Neutrophil (primary cell): ENCODE measurements around the gene ORC1.

Experiments
- H3K27ac ChIP-seq: fragments of 200-600 bp; sonication (generic); 2 replicates; pipeline ENCODE4 v1.5.1; 2016; ENCODE audit warnings: mild to moderate bottlenecking, moderate library complexity
- H3K27me3 ChIP-seq: fragments of 200-600 bp; sonication (generic); 2 replicates; pipeline ENCODE4 v1.6.0; 2016; ENCODE audit warnings: mild to moderate bottlenecking
- H3K36me3 ChIP-seq: fragments of 200-600 bp; sonication (generic); 2 replicates; pipeline ENCODE4 v1.5.1; 2017
- H3K4me1 ChIP-seq, 2 experiments: fragments of 200-600 bp in 1 of 2; sonication (generic) in 1 of 2; 1 replicate in 1 of 2; 2 replicates in 1 of 2; pipeline versions ENCODE4 v1.5.1 to v1.6.1; 2013 to 2016; ENCODE audit warnings: low read depth in 1 of 2, low read length in 1 of 2, mild to moderate bottlenecking in 1 of 2, moderate library complexity in 1 of 2; ENCODE audit not compliant: control insufficient read depth in 1 of 2, insufficient read depth in 1 of 2
- H3K4me3 ChIP-seq, 2 experiments: fragments of 200-600 bp in 1 of 2; sonication (generic) in 1 of 2; 1 replicate in 1 of 2; 2 replicates in 1 of 2; pipeline ENCODE4 v1.5.1; 2013 to 2016; ENCODE audit warnings: low read depth in 1 of 2, low read length in 1 of 2, mild to moderate bottlenecking in 1 of 2, moderate library complexity in 1 of 2
- H3K9me3 ChIP-seq: fragments of 200-600 bp; sonication (generic); 2 replicates; pipeline ENCODE4 v1.5.1; 2016
- CTCF ChIP-seq: fragments of 200-600 bp; sonication (generic); IDR thresholded peaks from 2 replicates; pipeline ENCODE4 v1.5.1; 2016; ENCODE audit warnings: antibody characterized with exemption

Gene ORC1

DNA sequence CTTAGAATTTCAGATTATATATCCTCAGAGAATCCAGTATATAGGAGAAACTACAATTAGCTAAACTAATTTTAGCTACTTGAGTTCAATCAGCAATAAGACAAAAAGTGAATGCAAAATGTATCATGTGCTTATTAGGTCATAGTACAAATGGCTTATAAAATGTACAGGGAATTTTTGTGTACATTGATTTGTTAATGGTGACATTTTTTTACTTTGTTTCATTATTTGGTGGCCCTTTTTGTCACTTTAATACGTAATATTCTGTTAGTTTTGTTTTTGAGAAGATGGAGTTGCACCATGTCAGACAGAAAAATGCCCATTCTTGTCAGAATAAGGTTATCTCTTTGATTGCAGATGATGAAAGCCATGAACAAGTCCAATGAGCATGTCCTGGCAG is 71.8 kb downstream of the ORC1 start:
- Histone ChIP-seq H3K9me3 (no peaks in the 10 kb centered on the region), H3K4me1 (no peaks in the 10 kb centered on the region), H3K4me3 (no peak overlapping the region), H3K36me3 (no peaks in the 10 kb centered on the region), H3K27ac (no peak overlapping the region), H3K27me3 (no peaks in the 10 kb centered on the region)
- no peak for TF ChIP-seq CTCF

GRCh38 chr1:52328615-52329014 is 75.6 kb downstream of the ORC1 start:
- Histone ChIP-seq H3K9me3 (no peaks in the 10 kb centered on the region), H3K4me1 (no peaks in the 10 kb centered on the region), H3K27ac (no peak overlapping the region), H3K27me3 (no peaks in the 10 kb centered on the region), H3K36me3 (no peaks in the 10 kb centered on the region), H3K4me3 (no peak overlapping the region)
- no peak for TF ChIP-seq CTCF

GRCh38 chr1:52325786-52326185 is 78.4 kb downstream of the ORC1 start:
- Histone ChIP-seq H3K4me3 (no peak overlapping the region), H3K36me3 (no peaks in the 10 kb centered on the region), H3K27me3 (no peaks in the 10 kb centered on the region), H3K9me3 (no peaks in the 10 kb centered on the region), H3K4me1 (no peaks in the 10 kb centered on the region), H3K27ac (no peak overlapping the region)
- no peak for TF ChIP-seq CTCF

GRCh38 chr1:52323731-52324130 is 80.5 kb downstream of the ORC1 start:
- H3K27me3 ChIP-seq: no peaks in the 10 kb centered on the region
- no peak for TF ChIP-seq CTCF
- H3K27ac ChIP-seq: no peak overlapping the region
- no peaks in the 10 kb centered on the region for H3K4me1 ChIP-seq
- no peak overlapping the region for H3K4me3 ChIP-seq
- no peaks in the 10 kb centered on the region for H3K36me3 ChIP-seq
- no peaks in the 10 kb centered on the region for H3K9me3 ChIP-seq
